HG03135 (cell line): Measurements from ENCODE around the gene SYNJ2.

ENCODE experiments used
- ATAC-seq: cut with Tn5 transposase; IDR thresholded peaks from one replicate; pipeline ENCODE4 v1.9.1; 2021; ENCODE audit warnings: mild to moderate bottlenecking, moderate library complexity; ENCODE audit not compliant: unreplicated experiment

SYNJ2 gene

DNA sequence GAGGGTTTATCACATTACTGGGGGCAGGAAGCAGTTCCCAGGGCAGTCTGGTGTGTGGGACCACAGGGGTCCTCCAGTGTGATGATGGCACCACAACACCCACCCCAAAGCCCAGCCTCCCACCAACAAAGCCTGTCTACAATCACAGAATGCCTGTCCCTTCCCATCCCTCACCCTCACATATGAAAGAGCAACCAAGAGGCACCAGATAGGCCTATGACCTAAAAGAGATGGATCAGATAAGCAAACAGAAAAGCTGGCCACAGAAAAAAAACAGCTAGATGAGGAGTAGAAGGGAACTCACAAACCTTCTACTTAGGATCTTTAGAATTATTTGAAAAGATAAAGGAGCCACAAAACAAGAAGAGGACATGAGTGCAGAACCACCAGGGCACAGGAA is 132.1 kb downstream of the SYNJ2 start:
- no peak for ATAC-seq

DNA sequence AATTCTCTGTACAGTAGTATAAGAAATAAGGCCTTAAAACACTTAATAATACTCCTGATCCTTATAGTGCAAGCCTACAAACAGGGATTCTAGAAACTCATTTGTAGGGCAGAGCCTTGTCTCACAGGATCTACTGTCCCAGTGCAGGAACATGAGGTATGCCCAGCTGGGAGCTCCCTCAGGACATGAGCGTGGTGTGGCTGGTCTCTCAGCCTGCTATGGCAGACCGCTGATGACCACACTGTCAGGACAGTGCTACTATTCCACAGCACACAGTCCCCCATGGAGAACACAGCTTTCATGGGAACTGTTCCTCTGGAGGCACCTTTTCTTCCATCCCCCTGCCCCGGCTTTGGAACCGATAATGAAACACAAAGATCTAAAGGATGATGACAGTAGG is 133.4 kb downstream of the SYNJ2 start:
- no peak for ATAC-seq

DNA sequence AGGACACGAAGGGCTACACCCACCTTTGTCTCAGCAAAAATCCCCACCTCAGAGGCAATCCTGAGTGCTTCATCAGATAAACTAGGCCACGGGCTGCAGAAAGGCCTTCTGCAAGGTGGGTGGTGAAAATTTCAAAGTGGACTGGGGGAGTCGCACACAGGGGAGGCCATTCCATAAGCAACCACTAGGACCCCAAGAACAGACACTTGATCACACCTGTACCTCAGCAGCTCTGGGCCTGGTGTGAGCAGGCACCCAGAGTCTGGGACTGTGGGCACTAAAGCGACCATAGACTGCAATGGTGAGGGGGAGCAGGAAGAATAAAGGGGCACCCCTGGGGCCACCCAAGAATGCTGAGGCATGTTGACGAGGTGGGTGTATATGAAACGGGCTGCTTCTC is 133.8 kb downstream of the SYNJ2 start:
- no peak for ATAC-seq

DNA sequence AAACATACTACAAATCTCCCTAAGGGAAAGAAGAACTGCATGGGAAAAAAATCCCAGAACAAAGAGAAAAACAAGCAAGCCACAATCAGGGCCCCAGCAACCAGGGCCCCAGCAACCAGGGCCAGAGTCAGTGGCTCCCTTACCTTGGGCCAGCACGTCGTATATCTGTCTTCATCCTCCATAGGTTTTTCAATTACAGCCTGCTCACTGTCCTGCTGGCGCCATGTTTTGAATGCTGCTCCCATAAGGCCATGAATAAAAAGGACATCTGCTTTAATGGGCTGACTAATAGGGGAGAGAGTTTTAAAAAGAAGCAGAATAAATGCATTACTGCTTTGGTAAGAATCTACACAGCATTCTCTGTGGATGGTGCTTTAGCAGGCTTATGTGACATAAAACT is 137.2 kb downstream of the SYNJ2 start:
- ATAC-seq = no peak

DNA sequence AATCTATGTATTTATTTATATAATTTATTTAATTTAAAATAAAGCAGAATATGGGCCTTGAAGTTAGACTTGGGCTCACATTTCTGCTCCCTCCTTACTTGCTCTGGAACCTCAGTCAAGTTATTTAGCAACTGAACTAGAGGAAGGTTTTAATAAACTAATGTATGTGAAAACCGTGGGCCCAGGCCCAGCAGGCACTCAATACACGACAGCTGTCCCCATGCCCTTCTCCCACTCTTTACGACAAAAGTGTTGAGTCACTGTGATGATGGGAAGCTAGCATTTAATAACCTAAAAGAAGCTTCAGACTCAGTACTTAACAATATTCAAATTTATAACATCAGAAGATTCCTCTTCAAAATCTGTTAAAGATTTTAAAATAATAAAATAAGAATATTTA is 139.7 kb downstream of the SYNJ2 start:
- no peak for ATAC-seq

DNA sequence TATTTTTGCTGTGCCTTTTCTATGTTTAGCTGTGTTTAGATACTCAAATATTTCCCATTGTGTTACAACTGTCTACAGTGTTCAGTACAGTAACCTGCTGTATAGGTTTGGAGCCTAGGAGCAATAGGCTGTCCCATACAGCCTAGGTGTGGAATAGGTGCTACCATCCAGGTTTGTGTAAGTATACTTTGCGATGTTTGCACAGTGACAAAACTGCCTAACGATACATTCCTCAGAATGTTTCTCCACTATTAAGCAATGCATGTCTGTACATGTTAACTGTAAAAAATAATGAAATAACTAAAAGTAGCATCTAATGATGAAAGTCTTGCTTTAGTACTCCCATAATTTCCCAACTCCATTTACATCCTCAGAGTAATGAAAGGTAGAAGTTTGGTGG is 140.4 kb downstream of the SYNJ2 start:
- no peak for ATAC-seq

DNA sequence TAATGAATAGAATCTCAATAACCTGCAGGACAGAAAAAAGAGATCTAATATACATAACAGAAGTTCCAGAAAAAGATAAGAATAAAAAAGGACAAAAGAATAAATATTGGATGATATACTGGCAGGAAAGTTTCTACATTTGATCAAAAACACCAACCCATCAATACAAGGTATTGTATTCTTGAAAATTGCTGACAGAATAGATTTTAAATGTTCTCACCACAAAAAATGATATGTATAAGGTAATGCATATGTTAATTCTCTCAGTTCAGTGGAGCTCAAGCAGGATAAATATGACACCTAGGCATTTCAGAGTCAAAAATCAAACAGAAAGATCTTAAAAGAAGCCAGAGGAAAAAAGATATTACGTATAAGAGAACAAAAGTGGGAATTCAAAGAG is 142.6 kb downstream of the SYNJ2 start:
- no peak for ATAC-seq

DNA sequence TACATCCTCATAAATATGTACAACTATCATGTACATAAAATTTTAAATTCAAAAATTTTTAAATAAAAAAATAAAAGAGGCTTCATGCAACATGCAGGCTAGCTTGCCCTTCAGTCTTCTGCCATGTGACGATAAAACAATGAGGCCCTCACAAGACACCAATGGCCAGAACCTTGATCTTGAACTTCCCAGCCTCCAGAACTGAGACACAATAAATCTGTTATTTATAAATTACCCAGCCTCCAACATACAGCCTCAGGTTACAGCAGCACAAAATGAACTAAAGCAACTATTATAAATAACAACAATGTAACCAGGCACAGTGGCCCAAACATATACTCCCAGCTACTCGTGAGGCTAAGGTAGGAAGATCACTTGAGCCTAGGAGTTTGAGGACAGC is 143.6 kb downstream of the SYNJ2 start:
- no peak for ATAC-seq

DNA sequence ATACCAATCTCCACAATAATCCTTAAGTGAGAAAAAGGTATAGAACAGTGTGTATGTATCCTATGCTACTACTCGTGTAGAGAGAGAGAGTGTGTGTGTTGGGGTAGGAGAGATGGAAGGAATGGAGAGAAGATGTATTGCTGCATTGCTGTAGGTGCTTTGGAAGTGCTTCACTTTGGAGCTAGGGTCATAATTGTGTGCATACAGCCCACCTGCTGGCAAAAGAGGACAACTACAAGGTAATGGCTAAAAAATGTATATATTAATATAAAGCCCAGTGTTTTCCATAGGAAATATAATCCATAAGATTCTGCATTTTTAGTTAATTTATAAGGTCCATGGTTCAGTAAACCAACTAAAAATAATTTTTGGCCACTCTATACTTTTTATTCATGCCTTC is 150.3 kb downstream of the SYNJ2 start:
- no peak for ATAC-seq

DNA sequence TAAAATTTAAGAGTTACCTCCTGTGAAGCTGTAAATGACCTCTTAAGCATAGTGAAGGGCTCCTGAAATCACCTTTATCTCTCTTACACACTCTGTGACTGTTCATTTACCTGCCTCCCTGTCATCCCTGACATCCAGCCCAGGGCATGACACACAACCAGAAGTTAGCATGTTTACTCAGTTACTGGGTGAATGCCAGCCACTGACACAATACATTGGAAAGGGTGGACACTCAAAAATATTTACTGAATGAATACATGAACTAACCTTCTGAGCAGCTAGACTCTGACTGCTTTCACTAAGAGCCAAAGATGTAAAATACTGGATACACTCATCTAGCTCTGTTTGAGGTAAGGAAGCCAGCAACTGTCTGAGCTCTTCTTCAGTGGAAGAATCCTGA is 161.1 kb downstream of the SYNJ2 start:
- ATAC-seq = no peak

DNA sequence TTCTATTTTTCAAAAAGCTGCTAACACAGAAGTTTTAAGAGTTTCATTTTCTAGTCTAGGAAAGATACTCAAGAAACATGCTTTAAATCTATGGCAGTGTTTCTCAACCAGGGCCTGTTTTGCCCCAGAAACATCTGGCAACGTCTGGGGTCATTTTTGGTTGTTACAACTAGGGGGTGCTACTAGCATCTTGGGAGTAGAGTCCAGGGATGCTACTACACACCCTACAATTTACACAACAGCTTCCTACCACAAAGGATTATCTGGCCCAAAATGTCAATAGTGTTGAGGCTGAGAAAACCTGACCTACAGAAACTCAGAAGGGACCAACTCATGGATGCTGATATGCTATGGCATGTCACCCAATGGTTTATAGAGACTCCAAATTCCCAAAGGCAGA is 162.0 kb downstream of the SYNJ2 start:
- no peak for ATAC-seq
